ENCODE measurements around the gene DIABLO. TPM values are rescaled to one million over a fixed set of nuclear protein-coding genes. Genes with fewer than 3 reads are reported as not detected.

DIABLO gene
- total and polyA plus RNA-seq, 9 of the 15 experiments (the other 6 are each of a cell fraction or from before 2014, with no cell fraction given) = 37.3 to 101 (median 80.1) TPM

DNA sequence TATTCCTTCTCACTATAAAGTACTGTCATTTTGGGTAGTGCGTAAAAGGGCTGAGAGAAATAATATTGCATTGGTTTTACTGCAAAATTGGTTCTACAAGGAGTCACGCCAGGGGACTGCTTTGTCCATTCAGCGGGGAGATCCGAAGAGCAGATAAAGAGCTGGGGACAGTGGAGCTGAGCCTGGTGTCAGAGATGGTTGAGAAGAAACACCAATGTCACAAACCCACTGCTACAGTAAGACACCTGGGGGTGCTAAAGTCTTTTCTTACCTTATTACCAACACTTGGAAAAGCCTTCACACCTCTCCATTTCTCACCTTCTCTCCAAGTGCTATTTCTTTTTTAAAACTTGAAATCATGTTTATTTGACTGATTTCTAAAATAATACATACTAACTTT is 66.0 kb downstream of the DIABLO start (continued):
- TF ChIP-seq DEAF1 (CRISPR knock-in tag; IDR thresholded peaks at IDR 0.05) = 0 out of 2 replicates have a peak, but pooled peaks have one; percentile 6
- TF ChIP-seq NR2C2 (CRISPR knock-in tag; IDR thresholded peaks at IDR 0.05) = no peak
- TF ChIP-seq NR2C2 (tag; IDR thresholded peaks at IDR 0.05) = no peak
- 0 out of 2 replicates have a peak, but pooled peaks have one; percentile 16 for TF ChIP-seq BHLHE40 (IDR thresholded peaks at IDR 0.05; ENCODE audit: low read length)
- no peak for TF ChIP-seq CSDE1 (IDR thresholded peaks at IDR 0.05)
- no peak for TF ChIP-seq THAP7 (CRISPR knock-in tag; IDR thresholded peaks at IDR 0.05)
- TF ChIP-seq SMARCA5 (IDR thresholded peaks at IDR 0.05) = no peak
- no peak for TF ChIP-seq NFRKB (IDR thresholded peaks at IDR 0.05; ENCODE audit: low read depth)
- TF ChIP-seq, protein P1, sequence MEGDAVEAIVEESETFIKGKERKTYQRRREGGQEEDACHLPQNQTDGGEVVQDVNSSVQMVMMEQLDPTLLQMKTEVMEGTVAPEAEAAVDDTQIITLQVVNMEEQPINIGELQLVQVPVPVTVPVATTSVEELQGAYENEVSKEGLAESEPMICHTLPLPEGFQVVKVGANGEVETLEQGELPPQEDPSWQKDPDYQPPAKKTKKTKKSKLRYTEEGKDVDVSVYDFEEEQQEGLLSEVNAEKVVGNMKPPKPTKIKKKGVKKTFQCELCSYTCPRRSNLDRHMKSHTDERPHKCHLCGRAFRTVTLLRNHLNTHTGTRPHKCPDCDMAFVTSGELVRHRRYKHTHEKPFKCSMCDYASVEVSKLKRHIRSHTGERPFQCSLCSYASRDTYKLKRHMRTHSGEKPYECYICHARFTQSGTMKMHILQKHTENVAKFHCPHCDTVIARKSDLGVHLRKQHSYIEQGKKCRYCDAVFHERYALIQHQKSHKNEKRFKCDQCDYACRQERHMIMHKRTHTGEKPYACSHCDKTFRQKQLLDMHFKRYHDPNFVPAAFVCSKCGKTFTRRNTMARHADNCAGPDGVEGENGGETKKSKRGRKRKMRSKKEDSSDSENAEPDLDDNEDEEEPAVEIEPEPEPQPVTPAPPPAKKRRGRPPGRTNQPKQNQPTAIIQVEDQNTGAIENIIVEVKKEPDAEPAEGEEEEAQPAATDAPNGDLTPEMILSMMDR (IDR thresholded peaks at IDR 0.05 in 2 of 3, conservative IDR thresholded peaks at IDR 0.05 in 1 of 3; ENCODE audit: insufficient read depth in 2 of 3, low read depth in 1 of 3, low read length in 3 of 3) = peak; percentile 31 to 57 (median 40); a peak in 5 of 6 replicates
- no peak for TF ChIP-seq ZBTB7A (IDR thresholded peaks at IDR 0.05; ENCODE audit: borderline replicate concordance, control insufficient read depth, low read depth, low read length)
- TF ChIP-seq, protein P2, sequence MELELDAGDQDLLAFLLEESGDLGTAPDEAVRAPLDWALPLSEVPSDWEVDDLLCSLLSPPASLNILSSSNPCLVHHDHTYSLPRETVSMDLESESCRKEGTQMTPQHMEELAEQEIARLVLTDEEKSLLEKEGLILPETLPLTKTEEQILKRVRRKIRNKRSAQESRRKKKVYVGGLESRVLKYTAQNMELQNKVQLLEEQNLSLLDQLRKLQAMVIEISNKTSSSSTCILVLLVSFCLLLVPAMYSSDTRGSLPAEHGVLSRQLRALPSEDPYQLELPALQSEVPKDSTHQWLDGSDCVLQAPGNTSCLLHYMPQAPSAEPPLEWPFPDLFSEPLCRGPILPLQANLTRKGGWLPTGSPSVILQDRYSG (tag; conservative IDR thresholded peaks at IDR 0.05; ENCODE audit: low read depth) = no peak
- TF ChIP-seq ARID3B (CRISPR knock-in tag; IDR thresholded peaks at IDR 0.05; ENCODE audit: borderline replicate concordance) = no peak
- no peak for TF ChIP-seq ILK (tag; IDR thresholded peaks at IDR 0.05; ENCODE audit: borderline replicate concordance, low read depth)
- no peak for TF ChIP-seq ZNF57 (CRISPR knock-in tag; IDR thresholded peaks at IDR 0.05)
- TF ChIP-seq SMC3 (conservative IDR thresholded peaks at IDR 0.05; ENCODE audit: insufficient read depth, low read depth, low read length) = 0 out of 2 replicates have a peak, but pooled peaks have one; percentile 21
- no peak for TF ChIP-seq MYNN (IDR thresholded peaks at IDR 0.05)
- TF ChIP-seq MYNN (CRISPR knock-in tag; IDR thresholded peaks at IDR 0.05) = no peak
- no peak for TF ChIP-seq RB1 (IDR thresholded peaks at IDR 0.05; ENCODE audit: low read depth)
- no peak for TF ChIP-seq ZFP1 (CRISPR knock-in tag; IDR thresholded peaks at IDR 0.05)
- peak; percentile 40; the same call in 1 of the 2 replicates for TF ChIP-seq CXXC5 (CRISPR knock-in tag; IDR thresholded peaks at IDR 0.05)
- no peak for TF ChIP-seq NUFIP1 (IDR thresholded peaks at IDR 0.05; ENCODE audit: partially characterized antibody)
- TF ChIP-seq LCOR (CRISPR knock-in tag; IDR thresholded peaks at IDR 0.05) = no peak
- no peak for TF ChIP-seq KDM4B (IDR thresholded peaks at IDR 0.05; ENCODE audit: borderline replicate concordance in 2 of 2, low read depth in 1 of 2)
